H1 (cell line): ENCODE measurements around the gene RNF44. TPM values are rescaled to one million over a fixed set of nuclear protein-coding genes. Genes with fewer than 3 reads are reported as not detected.
"Not testable (repeated sequence)": the region's sequence is repeated elsewhere in the genome, so short reads cannot be mapped to it uniquely, and the experiment has no call there.

Experiments
- CTCF ChIA-PET: fragments of 300-600 bp; sonication (Branson Sonifier 250); formaldehyde crosslinking; loops from one replicate; lab custom pipeline; 2021; ENCODE audit not compliant: partially characterized antibody; lab: Charles Lee
- POLR2A ChIA-PET: fragments of 300-600 bp; sonication (Branson Sonifier 250); formaldehyde crosslinking; loops from one replicate; lab custom pipeline; 2021; ENCODE audit warnings: inconsistent platforms; ENCODE audit not compliant: partially characterized antibody; lab: Charles Lee
- DNase-seq, 2 experiments: peaks; one replicate each; pipeline versions ENCODE4 v3.0.0 to v3.0.0-alpha.2; 2010 to 2022; ENCODE audit warnings: low spot score in 2 of 2, low read depth in 1 of 2, mixed read lengths in 1 of 2
- FAIRE-seq: peaks from 2 replicates; lab custom pipeline; 2011; peaks lifted over from hg19 to GRCh38; lab: Jason Lieb, UNC
- H2AFZ ChIP-seq: 2 replicates; pipeline ENCODE4 v1.8.1; 2012; ENCODE audit warnings: low read length, inconsistent platforms
- H2AK5ac ChIP-seq: 2 replicates; pipeline ENCODE4 v1.6.1; 2013; ENCODE audit warnings: low read depth, low read length
- H2BK120ac ChIP-seq: replicated peaks from 2 replicates; pipeline ENCODE3; 2013; ENCODE audit warnings: low read depth, low read length, inconsistent platforms
- H2BK12ac ChIP-seq: 2 replicates; pipeline ENCODE4 v1.6.1; 2013; ENCODE audit warnings: low read depth, low read length
- H2BK15ac ChIP-seq: 2 replicates; pipeline ENCODE4 v1.6.1; 2013; ENCODE audit warnings: low read length
- H2BK20ac ChIP-seq: 2 replicates; pipeline ENCODE4 v1.6.1; 2013; ENCODE audit warnings: low read length
- H2BK5ac ChIP-seq: 2 replicates; pipeline ENCODE4 v1.6.1; 2013; ENCODE audit warnings: low read depth, low read length
- H3K14ac ChIP-seq: 2 replicates; pipeline ENCODE4 v1.6.1; 2013; ENCODE audit warnings: inconsistent platforms; ENCODE audit not compliant: insufficient read length
- H3K18ac ChIP-seq: 2 replicates; pipeline ENCODE4 v1.6.1; 2013; ENCODE audit warnings: low read length; ENCODE audit errors: extremely low read depth
- H3K23ac ChIP-seq: 2 replicates; pipeline ENCODE4 v1.6.1; 2013; ENCODE audit warnings: inconsistent platforms; ENCODE audit not compliant: insufficient read length
- H3K23me2 ChIP-seq: 2 replicates; pipeline ENCODE4 v1.6.1; 2013; ENCODE audit warnings: low read depth, low read length
- H3K27ac ChIP-seq: 2 replicates; pipeline ENCODE4 v1.6.1; 2011; ENCODE audit warnings: low read depth, low read length, inconsistent platforms
- H3K27me3 ChIP-seq, 4 experiments: replicated peaks in 1 of 4; 1 replicate in 1 of 4; 2 replicates in 3 of 4; pipeline versions ENCODE4 v1.6.1 to v1.8.1; 2011 to 2013; ENCODE audit warnings: low read length in 3 of 4, mild to moderate bottlenecking in 3 of 4, inconsistent platforms in 2 of 4, mixed read lengths in 2 of 4, moderate library complexity in 1 of 4; ENCODE audit not compliant: control insufficient read depth in 3 of 4, insufficient read depth in 3 of 4; ENCODE audit errors: extremely low read depth in 1 of 4
- H3K36me3 ChIP-seq, 4 experiments: 2 replicates each; pipeline versions ENCODE4 v1.6.1 to v1.8.1; 2011 to 2013; ENCODE audit warnings: mild to moderate bottlenecking in 4 of 4, low read length in 3 of 4, moderate library complexity in 2 of 4, control low read depth in 1 of 4, inconsistent platforms in 1 of 4; ENCODE audit not compliant: insufficient read depth in 4 of 4, control insufficient read depth in 2 of 4
- H3K4ac ChIP-seq: replicated peaks from 2 replicates; pipeline ENCODE3; 2013; ENCODE audit warnings: low read length, low read depth, mixed read lengths, inconsistent platforms; ENCODE audit not compliant: insufficient read length
- H3K4me1 ChIP-seq, 4 experiments: replicated peaks in 1 of 4; 1 replicate in 1 of 4; 2 replicates in 3 of 4; pipeline versions ENCODE4 v1.6.1 to v1.8.1; 2011 to 2013; ENCODE audit warnings: low read length in 3 of 4, inconsistent platforms in 2 of 4, mixed read lengths in 1 of 4; ENCODE audit not compliant: insufficient read depth in 4 of 4, control insufficient read depth in 3 of 4
- H3K4me2 ChIP-seq, 2 experiments: 2 replicates each; pipeline versions ENCODE4 v1.6.1 to v1.8.1; 2011 to 2013; ENCODE audit warnings: low read depth in 2 of 2, low read length in 2 of 2, control low read depth in 1 of 2, inconsistent platforms in 1 of 2, mild to moderate bottlenecking in 1 of 2; ENCODE audit not compliant: insufficient read depth in 1 of 2
- H3K4me3 ChIP-seq, 4 experiments: fragments of 200-600, 300-600 bp in 1 of 4; sonication (generic), shearing (Covaris generic), sonication (Bioruptor Twin) in 1 of 4; 2 replicates each; pipeline versions ENCODE4 v1.5.1 to v1.8.1; 2011 to 2016; ENCODE audit warnings: low read length in 4 of 4, low read depth in 3 of 4, control low read depth in 2 of 4, inconsistent platforms in 2 of 4, mild to moderate bottlenecking in 2 of 4, mixed read lengths in 1 of 4, moderate library complexity in 1 of 4; ENCODE audit not compliant: insufficient read depth in 2 of 4; ENCODE audit errors: extremely low read depth in 1 of 4
- H3K56ac ChIP-seq: replicated peaks from 2 replicates; pipeline ENCODE3; 2013; ENCODE audit warnings: low read depth, mild to moderate bottlenecking, mixed read lengths, low read length, inconsistent platforms; ENCODE audit not compliant: insufficient read length
- H3K79me1 ChIP-seq: 2 replicates; pipeline ENCODE4 v1.6.1; 2013; ENCODE audit warnings: low read depth, low read length, control low read depth
- H3K79me2 ChIP-seq, 2 experiments: 2 replicates each; pipeline versions ENCODE4 v1.6.1 to v1.8.1; 2012 to 2013; ENCODE audit warnings: low read length in 2 of 2, mild to moderate bottlenecking in 2 of 2, inconsistent platforms in 1 of 2; ENCODE audit not compliant: insufficient read depth in 2 of 2, control insufficient read depth in 1 of 2
- H3K9ac ChIP-seq, 4 experiments: replicated peaks in 1 of 4; 1 replicate in 1 of 4; 2 replicates in 3 of 4; pipeline versions ENCODE4 v1.6.1 to v1.8.1; 2011 to 2013; ENCODE audit warnings: low read depth in 3 of 4, low read length in 3 of 4, control low read depth in 2 of 4, mild to moderate bottlenecking in 2 of 4, moderate library complexity in 2 of 4, inconsistent platforms in 1 of 4; ENCODE audit errors: extremely low read depth in 1 of 4
- H3K9me3 ChIP-seq, 2 experiments: 2 replicates each; pipeline versions ENCODE4 v1.6.1 to v1.8.1; 2012 to 2013; ENCODE audit warnings: mild to moderate bottlenecking in 2 of 2, moderate library complexity in 2 of 2, control low read depth in 1 of 2, inconsistent platforms in 1 of 2, low read depth in 1 of 2, low read length in 1 of 2, mixed read lengths in 1 of 2; ENCODE audit not compliant: insufficient read depth in 2 of 2
- H4K20me1 ChIP-seq, 2 experiments: replicated peaks in 1 of 2; 2 replicates each; pipeline versions ENCODE3 to v1.8.1; 2011 to 2013; ENCODE audit warnings: inconsistent platforms in 2 of 2, low read length in 2 of 2, mild to moderate bottlenecking in 1 of 2; ENCODE audit not compliant: insufficient read depth in 2 of 2, control insufficient read depth in 1 of 2
- H4K5ac ChIP-seq: 2 replicates; pipeline ENCODE4 v1.6.1; 2013; ENCODE audit warnings: low read length, low read depth, mixed read lengths, inconsistent platforms; ENCODE audit not compliant: insufficient read length
- H4K8ac ChIP-seq: 2 replicates; pipeline ENCODE4 v1.8.0; 2013; ENCODE audit warnings: mild to moderate bottlenecking, moderate library complexity, low read length, inconsistent platforms; ENCODE audit not compliant: insufficient read depth; ENCODE audit errors: extremely low read depth
- H4K91ac ChIP-seq: replicated peaks from 2 replicates; pipeline ENCODE3; 2013; ENCODE audit warnings: low read length, mixed read lengths, inconsistent platforms; ENCODE audit not compliant: insufficient read length
- WGBS, 2 experiments: shearing (Covaris generic) in 1 of 2; methylation state at CpG; one replicate each; pipeline versions ENCODE4 v1.1.6 to v1.1.7; 2013 to 2015; ENCODE audit warnings: low lambda C conversion rate in 2 of 2, mixed read lengths in 2 of 2, inconsistent platforms in 1 of 2, low coverage in 1 of 2, missing lambda C conversion rate in 1 of 2; ENCODE audit not compliant: insufficient replicate concordance in 2 of 2, insufficient coverage in 1 of 2, insufficient read length in 1 of 2; ENCODE audit errors: extremely low coverage in 1 of 2, missing lambda C conversion rate in 1 of 2; 5-methylcytosine and 5-hydroxymethylcytosine counted together
- polyA plus RNA-seq, 7 experiments: library from polyadenylated mRNA; depleted of rRNA in 3 of 7; stranded (reverse) in 5 of 7; unstranded in 2 of 7; fragments of >200 nt in 5 of 7; fragments of 200-250 nt in 2 of 7; gene quantifications; 1 replicate in 5 of 7; 2 replicates in 1 of 7; 4 replicates in 1 of 7; pipeline versions ENCODE4 v1.2.1 to v1.2.3, GENCODE V29; 2011 to 2013; ENCODE audit warnings: missing spikeins in 2 of 7, mixed read lengths in 2 of 7
- total RNA-seq: library from RNA; stranded (reverse); fragmentation: NEBNext Ultra II Directional; extraction: Animal tissue kit (Norgen Biotek cat#: 25700); gene quantifications from 2 replicates; pipeline ENCODE4 v1.2.1, GENCODE V29; 2021

RNF44 gene
- total and polyA plus RNA-seq, 2 of the 8 experiments (the other 6 are each of a cell fraction or from before 2014, with no cell fraction given): 54.7 to 164 TPM

GRCh38 chr5:176487160-176487559, 50.0 kb downstream of the RNF44 start:
- H3K79me2 ChIP-seq, H2BK12ac ChIP-seq, H3K4me1 ChIP-seq, H3K23ac ChIP-seq, H3K4ac ChIP-seq, FAIRE-seq, H3K14ac ChIP-seq, H4K91ac ChIP-seq, H3K79me1 ChIP-seq, H3K56ac ChIP-seq, H3K23me2 ChIP-seq, POLR2A ChIA-PET, H2AK5ac ChIP-seq, H3K9me3 ChIP-seq, H2BK15ac ChIP-seq, H3K9ac ChIP-seq, DNase-seq, H4K8ac ChIP-seq, H3K4me3 ChIP-seq, H2BK5ac ChIP-seq, H3K18ac ChIP-seq, H4K20me1 ChIP-seq, H3K27ac ChIP-seq, H2BK120ac ChIP-seq, H2AFZ ChIP-seq, H4K5ac ChIP-seq, H2BK20ac ChIP-seq, H3K4me2 ChIP-seq, H3K27me3 ChIP-seq: not testable (repeated sequence)
- WGBS, 2 experiments: 89% methylated on average over 4 of the region's 4 CpGs; no CpG with 5 or more reads in 1 of the 2 experiments
- peaks cover 9 to 41% (median 26%) of the 10 kb centered on the region in 4 experiments for H3K36me3 ChIP-seq
- CTCF ChIA-PET: interaction anchor here (0.7 to 1.4 kb wide), 4 partner anchors 9 to 1744 kb away, joined by 3 read pairs; partner anchors contain the start of gene CLTB
